ENCODE data around the gene PILRB. TPM values are rescaled to one million over a fixed set of nuclear protein-coding genes. Genes with fewer than 3 reads are reported as not detected.
A peak's percentile ranks its signal among the peaks of the same experiment; 100 is the strongest.

Gene PILRB
- total and polyA plus RNA-seq, 9 of the 15 experiments (the other 6 are each of a cell fraction or from before 2014, with no cell fraction given), result 6.2 to 94.6 (median 37.0) TPM

- Histone ChIP-seq H3K27ac (ENCODE audit: extremely low read depth, low read depth, low read length) (no peak overlapping the region), H3K36me3 (ENCODE audit: control insufficient read depth, insufficient read depth, low read length) (no peaks in the 10 kb centered on the region), H3K79me2 (ENCODE audit: control insufficient read depth, insufficient read depth, low read length) (no peaks in the 10 kb centered on the region), H3K27me3 (ENCODE audit: control insufficient read depth in 2 of 2, insufficient read depth in 2 of 2, low read length in 2 of 2) (peaks cover 2 to 9% of the 10 kb centered on the region in 2 experiments; a peak in 4 of 5 replicates), H3K9me1 (ENCODE audit: control insufficient read depth, insufficient read depth, low read length) (no peaks in the 10 kb centered on the region), H3K9me3 (replicated peaks; ENCODE audit: control insufficient read depth, insufficient read depth, low read depth, low read length) (no peaks in the 10 kb centered on the region), H3K4me1 (replicated peaks in 1 of 2; ENCODE audit: control insufficient read depth in 2 of 2, insufficient read depth in 2 of 2, low read length in 2 of 2) (peaks cover 0 to 14% of the 10 kb centered on the region in 2 experiments; a peak in 2 of 5 replicates), H3K4me2 (ENCODE audit: insufficient read depth, low read length) (no peak overlapping the region), H4K20me1 (replicated peaks; ENCODE audit: control insufficient read depth, insufficient read depth, low read length) (no peaks in the 10 kb centered on the region), H3K9ac (ENCODE audit: insufficient read depth in 1 of 2, low read depth in 2 of 2, low read length in 2 of 2) (peak overlapping the region in 1 of 2 experiments; percentile 63; a peak in 1 of 4 replicates), H2AFZ (ENCODE audit: low read depth, low read length) (0 out of 2 replicates have a peak overlapping the region, but pooled peaks have one; percentile 21), H3K4me3 (no peak overlapping the region)
- BruUV-seq (replicated peaks), result no TSS peak
- ChIA-PET CTCF (ENCODE audit: low intra/inter-chr PET ratio) (interaction anchor here (0.6 to 3.5 kb wide), 8 partner anchors 8 to 428 kb away, joined by 3 to 23 read pairs (median 4); partner anchors contain the start of genes NYAP1 and TSC22D4), POLR2A (interaction anchor here (0.9 to 2.3 kb wide), 6 partner anchors 11 to 50 kb away, joined by 3 to 9 read pairs (median 4); partner anchors contain the start of gene MEPCE)
- WGBS (ENCODE audit: insufficient coverage, low coverage, missing lambda C conversion rate), result 20% methylated on average over 11 of the region's 11 CpGs
- in situ Hi-C loops (cut with MboI) (no loop called here), intact Hi-C loops (cut with micrococcal nuclease) (loop anchor here (1.0 to 10.0 kb wide), 4 partner anchors 50 to 324 kb away; partner anchors contain the start of genes EPO and NYAP1)
- FAIRE-seq (peak; percentile 84), ATAC-seq (peak; percentile 99), DNase-seq (ENCODE audit: extremely low read depth in 1 of 4, low spot score in 3 of 4) (peak; percentile 61 to 85 (median 74))
- TF ChIP-seq SOX6 (IDR thresholded peaks at IDR 0.05) (0 out of 2 replicates have a peak, but pooled peaks have one; percentile 25), STAG1 (CRISPR knock-in tag; IDR thresholded peaks at IDR 0.05; ENCODE audit: borderline replicate concordance) (peak; percentile 76; the same call in 1 of the 2 replicates), ZNF24 (IDR thresholded peaks at IDR 0.05) (peak; percentile 67; the same call in 1 of the 2 replicates), MYC (IDR thresholded peaks at IDR 0.05; ENCODE audit: low read depth, low read length) (peak; percentile 42; the same call in 1 of the 2 replicates), MYC (CRISPR knock-in tag; IDR thresholded peaks at IDR 0.05; ENCODE audit: borderline replicate concordance, low read depth) (no peak), CTBP1 (IDR thresholded peaks at IDR 0.05; ENCODE audit: borderline replicate concordance) (peak; percentile 66; the same call in 1 of the 2 replicates), PKNOX1 (IDR thresholded peaks at IDR 0.05) (peak; percentile 49), TFAP4 (CRISPR knock-in tag; IDR thresholded peaks at IDR 0.05; ENCODE audit: borderline replicate concordance) (peak; percentile 45; the same call in 1 of the 2 replicates), UBTF (IDR thresholded peaks at IDR 0.05; ENCODE audit: borderline replicate concordance in 1 of 2, low read depth in 2 of 2, low read length in 2 of 2) (0 out of 4 replicates have a peak, but pooled peaks of 1 of the 2 experiments have one; percentile 41), ARNT (IDR thresholded peaks at IDR 0.05) (0 out of 4 replicates have a peak, but pooled peaks of 1 of the 2 experiments have one; percentile 41), RCOR1 (IDR thresholded peaks at IDR 0.05; ENCODE audit: borderline replicate concordance in 1 of 2, low read depth in 2 of 2, low read length in 2 of 2) (peak in 1 of 2 experiments; percentile 11; a peak in 1 of 4 replicates), CC2D1A (IDR thresholded peaks at IDR 0.05) (peak; percentile 67; the same call in 1 of the 2 replicates), CREM (IDR thresholded peaks at IDR 0.05; ENCODE audit: low read depth) (peak; percentile 94), NRF1 (conservative IDR thresholded peaks at IDR 0.05 in 1 of 2, IDR thresholded peaks at IDR 0.05 in 1 of 2) (0 out of 4 replicates have a peak, but pooled peaks of 1 of the 2 experiments have one; percentile 28), PREB (CRISPR knock-in tag; IDR thresholded peaks at IDR 0.05) (peak; percentile 40; the same call in 1 of the 2 replicates), ATF1 (CRISPR knock-in tag; IDR thresholded peaks at IDR 0.05) (peak; percentile 71), ATF1 (tag; IDR thresholded peaks at IDR 0.05) (peak; percentile 91)
Measured at GRCh38 chr7:100400656-100401055, 42.7 kb downstream of the PILRB start.
